IPS-NIHi7 (cell line): ENCODE results near the gene ANO4.
"Not testable (repeated sequence)": the region's sequence is repeated elsewhere in the genome, so short reads cannot be mapped to it uniquely, and the experiment has no call there.

Experiments
- DNase-seq: peaks from one replicate; pipeline ENCODE4 v3.0.0; 2012; ENCODE audit warnings: mixed read lengths; ENCODE audit errors: extremely low spot score

Gene ANO4

GRCh38 chr12:101042211-101042610 lies 247.6 kb downstream of the ANO4 start:
- DNase-seq = no peak

DNA sequence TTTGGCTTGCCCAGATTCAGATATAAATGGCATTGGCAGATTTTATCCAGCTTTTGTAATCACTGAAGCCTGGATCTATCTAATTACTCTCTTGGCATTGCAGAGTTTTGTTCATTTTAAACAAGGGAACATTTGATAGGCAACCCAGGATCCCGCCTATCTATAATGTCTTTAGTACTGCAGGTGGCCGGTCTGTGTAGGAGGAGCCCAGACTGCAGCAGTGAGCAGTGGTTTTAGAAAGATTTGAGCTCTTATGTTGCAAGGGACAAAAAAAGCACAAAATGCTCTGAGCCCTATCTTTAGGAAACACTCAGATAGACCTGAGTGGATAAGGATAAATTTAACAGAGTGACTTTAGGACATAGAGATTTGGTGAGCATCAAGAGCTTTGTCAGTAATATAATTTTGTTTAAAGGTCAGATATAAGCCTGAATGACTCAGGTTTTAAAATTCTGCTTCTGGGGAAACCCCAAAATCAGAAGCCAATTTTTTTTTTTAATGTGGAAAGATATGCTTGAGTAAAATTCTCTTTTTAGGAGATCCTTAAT lies 250.0 kb downstream of the ANO4 start:
- no peak for DNase-seq

GRCh38 chr12:101045486-101046464 lies 251.2 kb downstream of the ANO4 start:
- DNase-seq = no peak

GRCh38 chr12:101047652-101048051 lies 253.1 kb downstream of the ANO4 start:
- DNase-seq = no peak

DNA sequence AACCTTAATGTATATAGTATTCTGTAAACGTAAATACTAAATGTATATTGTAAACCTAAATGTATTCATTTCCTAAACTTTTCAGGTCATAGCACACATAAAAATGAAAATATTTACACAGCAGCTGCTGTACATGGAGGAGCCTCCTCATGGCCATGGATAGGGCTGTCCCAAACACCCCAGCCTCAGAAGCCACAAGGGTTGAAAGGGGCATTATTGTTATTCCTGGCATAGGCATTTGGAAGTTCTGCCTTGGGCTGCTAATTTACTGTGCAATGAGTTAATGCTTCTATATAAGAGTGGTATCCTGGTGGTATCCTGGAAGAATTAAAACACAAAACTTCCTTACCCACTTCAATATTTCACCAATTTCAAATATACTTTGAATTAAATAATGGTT lies 256.1 kb downstream of the ANO4 start:
- no peak for DNase-seq

DNA sequence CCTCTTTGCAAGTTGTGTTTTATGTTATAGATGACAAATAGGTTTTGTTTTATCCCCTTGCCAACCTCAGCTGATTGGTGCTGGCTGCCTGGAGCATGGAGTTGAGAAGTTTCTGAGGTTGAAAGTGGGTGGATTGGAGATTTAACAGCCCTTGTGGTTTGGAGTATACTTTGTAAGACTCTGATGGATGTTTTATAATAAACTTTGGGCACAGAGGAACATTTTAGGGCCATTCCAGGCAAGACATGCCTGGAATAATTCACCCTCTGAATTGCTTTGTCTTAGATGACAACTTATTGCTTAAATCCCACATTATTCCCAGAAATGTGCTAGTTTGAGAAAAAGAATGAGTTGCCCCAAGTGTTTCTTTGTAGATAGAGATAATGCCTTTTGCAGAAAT lies 256.6 kb downstream of the ANO4 start:
- DNase-seq = no peak

DNA sequence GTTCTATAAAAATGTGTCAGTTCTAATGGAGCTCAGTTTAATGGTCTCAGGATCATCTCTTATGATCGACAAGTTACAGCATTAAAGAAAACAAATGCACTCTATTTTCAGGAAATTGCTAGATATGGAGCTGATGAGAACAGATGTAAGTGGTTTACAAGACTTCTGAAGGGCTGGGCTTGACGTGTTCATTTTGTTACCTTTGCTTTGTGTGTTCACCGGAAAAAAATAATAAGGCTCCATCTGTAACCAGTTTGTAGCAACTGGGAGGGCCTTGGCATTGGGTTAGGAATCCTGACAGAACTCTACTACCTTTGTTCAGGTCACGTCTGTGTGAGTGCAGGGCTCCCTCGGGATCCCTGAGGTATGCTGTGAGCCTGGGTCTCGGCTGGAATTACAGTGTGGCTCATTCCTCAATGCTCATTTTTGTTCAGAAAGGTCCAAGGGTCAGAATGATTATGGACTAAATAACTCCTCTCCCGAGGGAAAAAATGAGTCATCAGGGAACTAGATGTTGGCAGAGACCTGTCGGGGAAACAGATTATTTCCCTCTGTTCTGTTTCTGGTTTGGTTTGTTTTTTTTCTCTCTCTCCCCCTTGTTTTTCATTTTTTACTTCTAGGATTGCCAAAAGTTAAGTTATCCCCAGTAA lies 257.4 kb downstream of the ANO4 start:
- no peak for DNase-seq

DNA sequence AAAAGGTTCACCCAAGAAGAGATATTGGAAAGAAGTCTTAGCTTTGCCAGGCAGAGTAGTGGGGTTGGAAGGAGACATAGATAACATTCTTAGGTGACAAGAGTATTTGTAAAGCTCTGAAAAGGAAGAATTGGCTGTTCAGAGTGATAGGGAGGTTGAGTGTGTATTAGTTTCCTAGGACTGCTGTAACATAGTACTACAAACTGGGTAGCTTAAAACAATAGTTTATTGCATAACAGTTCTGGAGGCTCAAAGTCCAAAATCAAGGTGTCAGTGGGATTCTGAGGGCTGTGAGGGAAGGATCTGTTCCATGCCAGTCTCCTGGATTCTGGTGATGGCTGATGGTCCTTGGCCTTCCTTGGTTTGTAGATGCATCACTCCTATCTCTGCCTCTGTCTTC lies 258.6 kb downstream of the ANO4 start:
- no peak for DNase-seq

DNA sequence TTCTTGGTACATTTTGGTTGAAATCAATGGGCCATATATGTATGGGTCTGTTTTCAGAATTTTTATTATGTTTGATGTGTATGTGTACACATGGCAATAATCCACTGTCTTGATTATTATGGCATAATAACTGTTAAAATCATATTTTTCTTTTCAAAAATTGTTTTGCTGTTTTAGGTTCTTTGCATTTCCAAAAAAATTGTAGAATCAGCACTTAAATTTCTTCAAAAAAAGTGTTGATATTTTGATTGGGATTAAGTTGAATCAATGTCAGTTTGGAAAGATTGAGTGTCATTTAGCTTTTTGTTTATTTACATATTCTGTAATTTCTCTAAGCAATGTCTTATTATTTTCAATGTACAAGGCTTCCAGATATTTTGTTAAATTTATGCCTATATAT lies 261.4 kb downstream of the ANO4 start:
- no peak for DNase-seq

GRCh38 chr12:101062508-101062907 lies 267.9 kb downstream of the ANO4 start:
- DNase-seq = not testable (repeated sequence)

DNA sequence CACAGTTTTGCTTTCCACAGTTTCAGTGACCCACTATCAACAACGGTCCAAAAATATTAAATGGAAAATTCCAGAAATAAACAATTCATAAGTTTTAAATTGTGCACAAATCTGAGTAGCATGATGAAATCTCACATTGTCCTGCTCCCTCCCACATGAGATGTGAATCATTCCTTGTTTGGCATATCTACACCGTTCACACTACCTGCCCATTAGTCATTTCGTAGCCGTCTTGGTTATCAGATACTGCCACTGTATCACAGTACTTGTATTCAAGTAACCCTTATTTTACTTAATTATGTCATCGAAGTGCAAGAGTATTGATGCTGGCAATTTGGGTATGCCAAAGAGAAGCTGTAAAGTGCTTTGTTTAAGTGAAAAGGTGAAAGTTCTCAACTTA lies 270.1 kb downstream of the ANO4 start:
- no peak for DNase-seq

DNA sequence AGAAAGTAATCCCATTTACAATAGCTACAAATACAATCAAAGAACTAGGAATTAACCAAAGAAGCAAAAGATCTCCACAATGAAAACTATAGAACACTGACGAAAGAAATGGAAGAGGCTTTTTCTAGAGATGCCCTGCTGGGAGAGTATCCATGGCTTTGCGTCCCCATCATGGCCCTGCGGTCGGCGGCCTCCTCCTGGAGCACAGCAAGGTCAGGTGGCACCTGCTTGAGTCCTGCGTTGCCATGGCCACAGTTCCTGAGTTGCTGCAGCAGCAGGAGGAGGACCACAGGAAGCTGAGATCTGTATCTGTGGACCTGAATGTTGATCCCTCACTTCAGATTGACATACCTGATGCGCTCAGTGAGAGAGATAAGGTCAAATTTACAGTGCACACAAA lies 271.9 kb downstream of the ANO4 start:
- no peak for DNase-seq

DNA sequence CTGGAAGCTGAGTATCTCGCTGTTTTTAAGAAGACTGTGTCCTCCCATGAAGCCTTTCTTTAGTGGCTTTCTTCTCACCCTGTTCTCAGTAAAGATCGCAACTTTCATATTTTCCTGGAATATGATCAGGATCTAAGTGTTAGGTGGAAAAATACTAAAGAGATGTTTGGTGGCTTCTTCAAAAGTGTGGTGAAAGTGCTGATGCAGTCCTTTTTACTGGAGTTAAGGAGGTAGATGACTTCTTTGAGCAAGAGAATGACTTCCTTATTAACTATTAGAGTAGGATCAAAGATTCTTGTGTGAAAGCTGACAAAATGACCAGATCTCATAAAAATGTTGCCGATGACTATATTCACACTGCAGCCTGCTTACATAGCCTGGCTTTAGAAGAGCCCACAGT lies 273.8 kb downstream of the ANO4 start:
- no peak for DNase-seq

- no peak for DNase-seq
These were observed 274.3 kb downstream of the ANO4 start for GRCh38 chr12:101068836-101069235.

DNA sequence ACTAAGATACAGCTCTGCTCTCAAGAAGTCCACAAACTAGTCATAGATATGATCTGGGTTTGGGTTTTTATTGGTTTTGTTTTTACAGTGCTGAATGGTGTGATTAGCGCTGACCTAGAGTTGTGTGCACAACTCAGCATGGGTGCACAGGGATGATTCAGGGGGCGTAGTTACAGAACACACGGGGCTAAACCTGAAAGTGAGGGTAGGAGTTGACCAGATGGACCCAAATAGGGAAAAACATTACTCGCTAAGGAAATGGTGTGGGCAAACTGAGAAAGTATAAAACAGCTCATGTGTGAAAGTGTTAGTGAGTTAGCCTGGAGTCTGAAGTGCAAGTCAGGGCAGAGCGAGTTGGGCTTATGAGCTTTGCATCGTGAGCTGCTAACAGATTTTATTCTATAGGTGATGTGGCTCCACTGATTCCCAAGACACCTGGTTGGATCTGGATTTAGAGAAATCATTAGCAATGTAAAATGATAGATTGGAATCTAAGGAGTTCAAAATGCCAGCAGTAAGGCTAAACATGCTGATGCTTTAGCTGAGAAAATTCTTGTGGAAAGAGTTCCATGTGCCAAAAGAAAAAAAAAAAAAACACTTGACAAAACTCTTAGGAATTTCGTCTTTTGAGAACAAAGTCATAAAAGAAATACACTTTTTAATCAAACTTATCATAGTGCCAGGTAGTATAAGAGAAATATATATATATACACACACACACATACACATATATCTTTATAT lies 280.5 kb downstream of the ANO4 start:
- DNase-seq = no peak

- DNase-seq = no peak
These were observed 282.3 kb downstream of the ANO4 start for GRCh38 chr12:101076921-101077320.

DNA sequence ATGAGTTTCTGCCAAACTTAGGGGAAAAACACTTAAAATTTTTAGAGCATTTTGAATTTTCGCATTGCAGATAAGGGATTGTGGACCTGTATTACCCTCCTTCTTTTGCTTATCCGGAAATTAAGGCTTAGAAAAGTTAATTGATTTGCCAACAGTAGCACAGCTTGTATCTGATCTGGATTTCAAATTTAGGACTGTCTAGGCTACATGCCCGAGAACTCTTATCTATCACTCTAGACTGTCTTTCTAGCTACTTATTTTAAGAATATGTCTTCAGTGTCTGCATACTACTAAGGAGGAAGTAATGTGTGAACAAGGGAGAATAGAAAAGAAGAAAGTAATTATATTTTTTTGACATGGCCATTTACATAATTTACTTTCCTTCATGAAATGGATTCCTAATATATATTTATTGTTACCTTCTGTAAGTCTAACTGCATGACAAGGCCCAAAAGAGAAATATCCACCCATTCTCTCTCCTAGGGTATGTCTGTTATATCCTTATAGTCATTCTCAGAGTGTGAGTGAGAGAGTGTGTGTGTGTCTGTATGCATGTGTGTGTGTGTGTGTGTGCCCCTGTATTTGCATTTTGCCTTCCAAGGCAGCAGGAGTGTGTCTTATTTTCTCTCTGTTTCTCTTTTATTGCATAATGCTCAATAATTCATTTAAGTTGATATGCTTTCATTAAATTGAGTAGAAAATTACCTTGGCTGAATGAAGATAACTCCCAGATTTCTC lies 283.4 kb downstream of the ANO4 start:
- no peak for DNase-seq

DNA sequence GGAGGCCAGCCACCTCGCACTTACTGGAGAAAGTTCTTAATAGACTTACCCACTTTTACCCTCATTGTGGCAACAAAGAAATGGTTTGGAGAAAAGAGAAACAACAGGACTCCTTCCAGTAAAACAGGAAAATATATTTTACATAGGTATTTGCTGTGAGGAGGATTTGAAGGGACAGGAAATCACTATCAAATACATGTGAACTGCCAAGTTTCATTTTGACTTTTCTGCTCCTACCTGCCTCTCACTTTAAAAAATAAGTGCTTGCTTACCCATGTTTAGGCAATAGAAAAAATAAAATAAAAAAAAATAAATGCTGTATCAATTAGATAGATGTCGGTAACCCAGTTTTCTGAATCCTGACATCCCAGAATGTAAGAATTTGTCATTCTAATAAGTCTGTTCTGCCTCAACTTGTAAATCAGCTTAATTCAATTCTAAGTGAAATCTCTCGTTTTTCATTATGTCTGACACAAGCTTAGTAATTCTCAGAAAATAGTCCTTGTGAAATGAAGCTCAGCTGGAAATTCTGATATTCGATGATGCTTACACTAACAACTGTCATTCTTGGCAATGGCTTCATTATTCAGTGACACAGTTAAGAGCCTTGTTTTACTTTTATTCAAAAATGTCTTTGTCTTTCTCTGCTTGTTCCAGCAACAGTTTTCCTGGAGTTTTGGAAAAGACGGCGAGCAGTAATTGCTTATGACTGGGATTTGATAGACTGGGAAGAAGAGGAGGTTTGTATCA lies 284.1 kb downstream of the ANO4 start:
- no peak for DNase-seq

DNA sequence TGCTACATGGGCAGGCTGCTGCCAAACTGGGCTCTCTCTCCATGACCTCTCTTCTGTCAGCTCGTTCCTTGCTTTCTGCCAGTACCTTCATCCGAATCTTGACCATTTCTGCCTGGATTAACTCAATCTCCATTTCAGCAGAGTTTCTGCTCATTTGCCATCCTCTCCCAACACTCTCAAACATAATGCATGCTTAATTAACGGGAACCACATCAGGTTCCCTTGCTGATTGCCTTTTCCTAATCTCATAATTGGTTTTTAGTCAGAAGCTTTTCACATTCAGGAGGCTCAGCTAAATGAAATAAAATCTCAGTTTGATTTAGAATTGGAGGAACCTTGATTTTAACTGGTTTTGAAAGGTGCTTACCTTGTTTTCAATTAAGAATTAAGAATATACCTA lies 288.1 kb downstream of the ANO4 start:
- DNase-seq = no peak

DNA sequence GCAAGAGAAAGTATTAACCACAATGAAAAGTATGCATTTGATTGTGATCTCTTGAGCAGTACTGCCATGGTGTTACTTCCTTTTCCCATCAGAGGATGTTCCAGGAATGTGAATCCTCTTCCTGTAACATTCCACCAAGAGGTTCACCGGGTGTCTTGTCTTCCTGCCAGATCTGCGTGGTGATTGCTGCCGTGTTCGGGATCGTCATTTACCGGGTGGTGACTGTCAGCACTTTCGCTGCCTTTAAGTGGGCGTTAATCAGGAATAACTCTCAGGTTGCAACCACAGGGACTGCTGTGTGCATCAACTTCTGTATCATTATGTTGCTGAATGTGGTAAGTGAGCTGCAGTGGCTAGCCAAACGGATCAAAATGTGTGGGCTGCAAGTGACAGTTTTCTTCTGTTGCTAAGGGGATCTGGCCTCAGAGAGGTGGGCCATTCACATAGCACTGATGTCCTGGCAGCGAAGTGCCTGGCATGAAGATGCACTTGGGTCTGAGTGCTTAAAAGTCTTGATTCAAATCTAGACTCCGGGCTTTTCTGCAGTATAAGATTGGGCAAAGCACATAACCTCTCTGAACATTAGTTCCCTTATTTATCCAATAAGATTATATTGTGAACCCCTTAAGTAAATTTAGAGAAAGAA lies 292.0 kb downstream of the ANO4 start:
- DNase-seq = no peak
